AG09319 (cell line): ENCODE data around the gene AGBL1.

Experiments
- DNase-seq: peaks from one replicate; pipeline ENCODE4 v3.0.0-alpha.2; 2010; ENCODE audit warnings: low read depth; ENCODE audit errors: extremely low read depth
- TF ChIP-seq, protein P1 (sequence below): IDR thresholded peaks from 2 replicates; pipeline ENCODE4 v1.5.1; 2011; ENCODE audit warnings: low read depth, mild to moderate bottlenecking, inconsistent platforms, low read length, moderate library complexity

AGBL1 gene

DNA sequence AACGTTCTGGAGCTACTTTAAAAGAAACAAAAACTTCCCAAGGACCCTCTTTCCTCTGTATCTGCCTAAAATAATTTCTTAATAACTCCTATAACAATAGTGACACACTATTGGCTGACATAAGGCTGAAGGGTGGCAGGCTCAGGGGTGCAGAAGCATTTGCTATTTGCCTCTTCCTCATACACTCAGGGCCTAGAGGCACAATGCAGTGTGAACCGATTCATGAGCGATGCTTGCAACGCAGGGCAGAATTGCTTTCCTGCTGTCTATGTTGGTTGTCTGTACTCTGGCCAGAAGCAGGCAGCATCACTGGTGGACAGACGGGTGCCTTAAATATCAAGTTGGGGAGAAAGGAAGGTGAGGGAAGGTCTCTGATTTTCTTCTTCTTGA, 157.4 kb downstream of the AGBL1 start:
- no peak for DNase-seq
- TF ChIP-seq, protein P1, sequence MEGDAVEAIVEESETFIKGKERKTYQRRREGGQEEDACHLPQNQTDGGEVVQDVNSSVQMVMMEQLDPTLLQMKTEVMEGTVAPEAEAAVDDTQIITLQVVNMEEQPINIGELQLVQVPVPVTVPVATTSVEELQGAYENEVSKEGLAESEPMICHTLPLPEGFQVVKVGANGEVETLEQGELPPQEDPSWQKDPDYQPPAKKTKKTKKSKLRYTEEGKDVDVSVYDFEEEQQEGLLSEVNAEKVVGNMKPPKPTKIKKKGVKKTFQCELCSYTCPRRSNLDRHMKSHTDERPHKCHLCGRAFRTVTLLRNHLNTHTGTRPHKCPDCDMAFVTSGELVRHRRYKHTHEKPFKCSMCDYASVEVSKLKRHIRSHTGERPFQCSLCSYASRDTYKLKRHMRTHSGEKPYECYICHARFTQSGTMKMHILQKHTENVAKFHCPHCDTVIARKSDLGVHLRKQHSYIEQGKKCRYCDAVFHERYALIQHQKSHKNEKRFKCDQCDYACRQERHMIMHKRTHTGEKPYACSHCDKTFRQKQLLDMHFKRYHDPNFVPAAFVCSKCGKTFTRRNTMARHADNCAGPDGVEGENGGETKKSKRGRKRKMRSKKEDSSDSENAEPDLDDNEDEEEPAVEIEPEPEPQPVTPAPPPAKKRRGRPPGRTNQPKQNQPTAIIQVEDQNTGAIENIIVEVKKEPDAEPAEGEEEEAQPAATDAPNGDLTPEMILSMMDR: no peak

DNA sequence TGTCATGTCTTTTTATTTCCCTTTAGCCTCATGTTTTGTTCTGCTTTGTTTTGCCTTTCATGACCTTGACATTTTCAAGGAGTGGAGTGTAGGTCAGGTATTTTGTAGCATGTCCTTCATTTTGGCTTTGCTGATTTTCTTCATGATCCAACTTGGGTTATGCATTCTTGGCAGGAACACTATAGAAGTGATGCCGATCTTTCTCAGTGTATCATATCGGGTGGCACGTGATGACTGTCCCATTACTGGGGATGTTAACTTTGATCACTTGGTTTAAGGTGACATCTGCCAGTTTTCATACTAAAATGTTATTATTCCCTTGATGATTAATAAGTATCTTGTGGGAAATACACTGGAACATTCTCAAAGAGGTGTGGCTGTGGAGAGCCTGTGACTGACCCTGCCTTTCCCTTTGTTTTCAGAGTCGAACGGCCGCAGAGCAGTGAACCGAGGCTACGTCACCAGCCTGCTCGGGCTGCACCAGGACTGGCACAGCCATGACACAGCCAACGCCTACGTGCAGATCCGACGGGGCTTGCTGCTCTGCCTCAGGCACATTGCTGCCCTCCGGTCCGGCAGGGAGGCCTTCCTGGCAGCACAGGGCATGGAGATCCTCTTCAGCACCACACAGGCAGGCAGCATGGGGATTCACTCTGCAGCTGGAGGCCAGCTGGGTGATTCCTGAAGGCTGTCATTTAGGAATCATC, 167.7 kb downstream of the AGBL1 start:
- TF ChIP-seq, protein P1: no peak
- DNase-seq: no peak

DNA sequence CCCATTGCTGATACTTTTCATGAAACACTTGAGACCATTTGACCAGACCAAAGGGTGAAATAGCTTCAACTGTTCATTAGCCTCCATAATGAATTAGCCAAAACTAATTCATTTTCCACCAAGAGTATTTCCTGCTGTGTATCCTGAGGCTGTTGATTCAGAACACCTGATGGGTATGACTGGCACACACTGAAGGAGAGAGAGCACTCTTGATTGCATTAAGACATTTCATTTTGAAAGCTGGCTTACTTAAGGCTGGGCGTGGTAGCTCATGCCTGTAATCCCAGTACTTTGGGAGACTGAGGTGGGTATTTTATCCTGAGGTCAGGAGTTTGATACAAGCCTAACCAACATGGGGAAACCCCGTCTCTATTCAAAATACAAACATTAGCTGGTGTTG, 175.6 kb downstream of the AGBL1 start:
- no peak for DNase-seq
- TF ChIP-seq, protein P1: no peak

DNA sequence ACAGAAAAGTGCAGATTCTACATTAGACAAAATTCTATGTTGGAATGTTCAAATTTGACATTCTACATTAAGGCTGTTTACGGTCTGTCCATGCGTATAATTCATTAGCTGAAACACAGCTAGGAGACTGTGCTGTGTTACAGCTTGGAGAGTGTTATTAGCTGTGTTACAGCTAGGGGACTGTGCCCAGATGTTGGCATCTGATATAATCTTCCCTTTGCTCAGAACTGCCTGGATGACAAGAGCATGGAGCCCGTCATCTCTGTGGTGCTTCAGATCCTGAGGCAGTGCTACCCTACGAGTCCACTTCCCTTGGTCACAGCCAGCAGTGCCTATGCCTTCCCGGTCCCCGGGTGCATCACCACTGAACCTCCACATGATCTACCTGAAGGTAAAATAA, 177.0 kb downstream of the AGBL1 start:
- DNase-seq: no peak
- TF ChIP-seq, protein P1: no peak

DNA sequence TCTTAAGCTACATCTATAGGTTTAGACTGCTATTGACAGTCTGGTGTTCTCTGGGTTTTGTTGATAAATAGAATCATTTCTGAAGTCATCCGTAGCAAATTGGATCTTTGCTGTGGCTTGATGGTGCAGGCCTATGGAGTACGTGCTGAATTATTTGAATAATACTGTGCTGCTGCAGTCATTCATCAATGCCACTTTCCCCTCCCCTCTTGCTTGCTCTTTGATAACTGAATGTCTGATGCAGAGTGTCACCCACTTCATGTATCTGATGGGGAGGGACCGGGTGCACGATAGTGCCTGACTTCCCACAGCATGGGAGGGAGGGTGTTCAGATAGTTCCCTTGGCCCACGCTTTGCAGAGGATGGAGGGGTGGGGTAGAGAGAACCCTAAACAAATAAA, 179.9 kb downstream of the AGBL1 start:
- no peak for DNase-seq
- TF ChIP-seq, protein P1: no peak

DNA sequence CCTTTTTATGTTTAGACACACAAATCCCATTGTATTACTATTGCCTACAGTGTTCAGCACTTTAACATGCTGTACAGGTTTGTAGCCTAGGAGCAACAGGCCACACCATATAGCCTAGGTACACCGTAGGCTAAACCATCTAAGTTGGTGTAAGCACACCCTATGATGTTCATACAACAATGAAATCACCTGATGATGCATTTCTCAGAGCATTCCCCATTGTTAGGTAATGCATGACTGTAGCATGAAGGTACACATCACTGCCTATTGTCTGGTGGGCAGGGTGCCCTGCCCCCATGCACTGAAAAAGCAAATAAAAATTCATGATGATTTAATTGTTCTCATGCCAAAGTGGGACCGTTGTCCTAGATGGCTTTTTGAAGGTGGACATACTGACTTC, 183.6 kb downstream of the AGBL1 start:
- TF ChIP-seq, protein P1: no peak
- DNase-seq: no peak

DNA sequence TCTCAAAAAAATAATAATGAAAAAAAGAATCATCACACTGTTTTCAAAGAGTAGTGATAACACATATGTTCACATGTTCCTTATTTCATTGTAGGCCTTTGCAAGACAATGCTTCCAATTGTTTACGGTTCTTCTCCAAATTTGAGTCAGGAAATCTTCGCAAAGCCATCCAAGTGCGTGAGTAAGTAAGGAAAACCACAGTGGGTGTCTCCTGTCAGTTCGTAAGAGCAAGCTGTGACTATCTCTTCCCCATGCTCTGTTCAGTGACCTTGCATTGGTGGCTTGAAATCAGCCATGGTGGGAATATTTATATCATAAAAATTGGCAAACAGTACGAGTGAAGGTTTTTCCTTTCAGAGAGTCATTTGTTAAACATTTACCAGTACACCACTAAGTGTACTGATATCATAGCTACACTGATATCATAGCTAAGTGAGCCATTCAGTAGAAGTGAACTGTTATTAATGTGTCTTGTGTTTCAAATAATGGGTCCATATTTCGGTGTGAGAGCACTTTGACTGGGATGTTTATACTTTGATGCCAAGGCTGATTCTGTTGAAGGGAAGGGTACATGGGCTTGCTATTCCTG, 187.3 kb downstream of the AGBL1 start:
- TF ChIP-seq, protein P1: no peak
- DNase-seq: no peak
